ENCODE data around the gene TGFBRAP1.
"Not testable (repeated sequence)": the region's sequence is repeated elsewhere in the genome, so short reads cannot be mapped to it uniquely, and the experiment has no call there.

Gene TGFBRAP1

DNA sequence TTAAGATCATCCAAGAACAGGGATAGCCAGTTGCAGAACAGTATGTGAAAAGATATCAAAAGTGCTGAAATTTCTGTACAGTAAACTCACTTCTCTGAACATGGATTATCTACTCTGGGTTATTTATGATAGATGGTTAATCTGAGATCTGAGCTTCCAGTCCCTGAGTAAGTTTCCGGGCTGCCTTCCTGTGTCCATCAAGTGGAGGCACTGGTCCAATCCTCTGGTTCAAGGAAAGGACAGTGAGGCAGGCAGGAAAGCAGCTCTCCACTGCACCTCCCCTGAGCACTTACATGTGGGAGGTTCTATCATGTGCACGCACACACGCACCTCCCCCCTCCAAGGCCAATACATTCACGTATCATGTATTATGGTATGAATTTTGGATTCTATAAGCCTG, 55.5 kb downstream of the TGFBRAP1 start:
- no peak for DNase-seq (ENCODE audit: low spot score)

DNA sequence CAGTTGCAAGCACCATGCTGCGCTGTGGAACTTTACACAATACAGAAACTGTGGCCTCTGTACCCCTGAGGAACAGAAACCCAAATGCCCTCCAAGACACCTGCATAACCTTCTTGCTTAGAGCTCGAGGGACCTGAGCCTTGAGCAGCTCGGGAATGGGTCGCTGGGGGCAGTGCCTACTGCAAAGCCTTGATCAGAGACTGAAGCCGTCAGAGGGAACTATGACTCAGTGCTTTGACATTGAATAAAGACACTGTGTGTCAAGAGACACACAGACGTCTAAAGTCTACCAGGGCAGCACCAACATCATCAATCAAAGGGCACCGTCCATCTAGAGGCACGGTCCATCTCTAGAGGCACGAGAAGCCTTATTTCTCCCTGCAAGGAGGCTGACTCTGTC, 57.4 kb downstream of the TGFBRAP1 start:
- no peak for DNase-seq (ENCODE audit: low spot score)

DNA sequence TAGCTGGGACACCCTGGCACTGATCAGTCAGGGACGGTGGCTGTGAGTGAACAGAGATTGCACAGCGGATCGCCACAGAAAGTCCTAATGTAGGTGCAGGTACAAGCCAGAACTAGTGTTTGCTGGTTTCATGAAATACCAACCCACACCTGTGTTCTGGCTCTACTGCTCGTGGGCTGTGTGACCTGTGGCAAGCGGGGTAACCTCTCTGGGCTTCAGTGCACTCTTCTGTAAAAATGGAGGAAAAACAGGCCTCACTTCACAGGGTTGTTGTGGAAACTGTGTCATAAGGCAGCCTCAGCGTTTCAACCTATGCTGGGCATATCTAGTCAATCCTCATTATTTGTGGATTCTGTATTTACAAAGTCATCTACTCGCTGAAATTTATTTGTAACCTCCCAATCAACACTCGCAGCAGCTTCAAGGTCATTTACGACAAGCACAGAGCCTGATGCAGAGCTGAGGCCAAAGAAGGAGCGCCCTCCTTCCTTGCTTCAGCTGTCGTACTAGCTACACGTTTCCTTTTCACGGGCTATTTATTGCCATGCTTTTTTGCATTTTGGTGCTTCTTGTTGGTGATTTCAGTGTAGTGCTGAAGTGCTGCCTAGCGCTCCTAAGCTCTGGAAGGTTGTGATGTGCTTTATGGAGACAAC, 58.0 kb downstream of the TGFBRAP1 start:
- no peak for DNase-seq (ENCODE audit: low spot score)

DNA sequence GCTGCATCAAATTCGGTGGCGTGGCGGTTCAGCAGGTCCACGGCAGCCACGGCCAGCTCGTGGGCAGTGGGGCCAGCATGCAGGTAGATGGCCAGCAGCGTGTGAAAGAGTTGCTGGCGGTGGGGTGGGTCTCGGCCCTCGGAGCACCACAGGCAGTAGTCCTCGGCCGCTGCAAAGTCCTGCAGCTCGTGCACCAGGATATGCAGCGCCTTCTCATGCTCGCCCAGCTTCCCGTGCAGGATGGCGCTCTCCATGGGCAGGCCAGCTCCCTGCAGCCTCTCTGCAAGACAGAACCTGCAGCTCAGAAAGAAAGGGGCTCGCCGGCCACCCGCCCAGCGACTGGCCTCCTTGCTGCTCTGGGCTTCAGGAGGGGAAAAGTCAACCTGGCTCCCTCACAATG, 60.1 kb downstream of the TGFBRAP1 start:
- no peak for DNase-seq (ENCODE audit: low spot score)

DNA sequence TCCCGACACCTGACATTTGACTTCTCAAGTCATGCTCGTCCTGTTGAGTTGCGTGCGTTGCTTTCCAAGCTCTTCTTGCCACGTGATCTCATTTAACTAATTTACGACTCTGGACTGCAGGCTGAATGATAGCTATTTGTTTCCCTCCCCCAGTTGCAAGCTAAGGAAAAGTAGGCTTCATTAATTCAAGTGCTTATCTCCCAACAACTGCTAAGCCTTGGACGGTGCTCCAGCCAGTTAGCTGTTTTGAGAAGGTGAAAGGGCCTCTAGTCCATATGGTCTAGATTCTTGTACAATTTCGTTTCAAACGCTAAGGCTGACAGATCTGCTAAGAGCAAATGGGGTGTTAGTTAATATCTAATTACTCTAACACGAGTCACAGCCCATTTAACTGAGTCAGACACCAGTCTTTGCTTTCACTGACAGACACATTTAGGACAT, 66.9 kb downstream of the TGFBRAP1 start:
- DNase-seq (ENCODE audit: low spot score): no peak

DNA sequence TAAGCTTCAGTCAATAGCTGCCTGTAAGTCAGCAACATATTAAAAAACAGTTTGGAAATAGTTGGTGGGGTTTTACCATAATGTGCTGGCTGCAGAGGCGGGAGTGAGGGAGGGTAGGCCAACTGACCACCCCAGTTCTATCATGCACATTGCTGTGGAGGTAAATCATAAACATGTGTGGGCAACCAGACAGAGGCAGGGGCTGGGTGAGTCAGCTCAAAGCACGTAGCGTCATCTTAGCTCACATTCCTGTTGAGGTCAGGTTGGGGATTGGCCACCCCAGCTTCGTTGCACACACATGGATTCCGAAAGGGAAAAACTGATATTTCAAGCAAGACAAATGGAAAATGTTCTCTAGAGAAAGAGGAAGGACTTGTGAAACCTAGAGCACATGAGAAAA, 68.5 kb downstream of the TGFBRAP1 start:
- no peak for DNase-seq (ENCODE audit: low spot score)

DNA sequence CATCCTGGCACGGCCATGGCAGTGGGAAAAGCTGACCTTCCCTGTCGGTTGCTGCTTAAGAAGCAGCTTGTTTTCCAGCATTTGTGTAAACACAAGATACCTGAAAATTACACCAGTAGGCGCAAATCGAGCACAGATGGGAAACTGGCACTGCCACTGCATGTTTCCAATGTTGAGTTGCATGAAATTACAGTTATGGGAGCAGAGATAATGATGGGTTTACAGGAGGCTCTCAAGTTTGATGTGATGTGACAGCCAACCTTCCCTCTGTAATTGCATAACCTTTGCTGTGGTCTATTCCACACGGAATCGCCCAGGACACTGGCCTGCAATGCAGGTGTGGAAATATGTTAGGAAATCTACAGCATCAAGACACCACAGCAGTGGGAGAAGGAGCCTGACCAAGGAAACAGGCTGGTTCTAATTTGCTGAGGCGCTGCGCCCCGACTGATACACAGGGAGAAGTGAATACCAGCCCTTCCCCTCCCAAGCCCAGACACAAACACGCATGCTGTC, 70.6 kb downstream of the TGFBRAP1 start:
- no peak for DNase-seq (ENCODE audit: low spot score)

DNA sequence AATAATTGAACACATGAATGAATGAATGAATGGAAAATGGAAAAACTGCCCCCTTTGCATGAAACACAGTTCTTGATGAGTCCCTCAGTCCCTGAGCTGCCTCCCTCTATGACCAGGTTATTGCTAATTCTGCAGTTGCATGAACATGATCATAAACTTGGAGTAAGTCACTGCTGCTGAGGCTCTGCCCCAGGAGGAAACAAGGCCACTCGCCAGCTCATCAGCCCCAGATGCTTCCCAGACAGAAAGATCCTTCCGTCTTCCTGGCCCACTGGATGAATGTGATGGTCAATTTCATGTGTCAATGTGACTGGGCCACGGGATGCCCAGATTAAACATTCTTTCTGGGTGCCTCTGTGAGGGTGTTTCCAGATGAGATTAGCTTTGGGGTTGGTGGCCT, 71.6 kb downstream of the TGFBRAP1 start:
- DNase-seq (ENCODE audit: low spot score): no peak

DNA sequence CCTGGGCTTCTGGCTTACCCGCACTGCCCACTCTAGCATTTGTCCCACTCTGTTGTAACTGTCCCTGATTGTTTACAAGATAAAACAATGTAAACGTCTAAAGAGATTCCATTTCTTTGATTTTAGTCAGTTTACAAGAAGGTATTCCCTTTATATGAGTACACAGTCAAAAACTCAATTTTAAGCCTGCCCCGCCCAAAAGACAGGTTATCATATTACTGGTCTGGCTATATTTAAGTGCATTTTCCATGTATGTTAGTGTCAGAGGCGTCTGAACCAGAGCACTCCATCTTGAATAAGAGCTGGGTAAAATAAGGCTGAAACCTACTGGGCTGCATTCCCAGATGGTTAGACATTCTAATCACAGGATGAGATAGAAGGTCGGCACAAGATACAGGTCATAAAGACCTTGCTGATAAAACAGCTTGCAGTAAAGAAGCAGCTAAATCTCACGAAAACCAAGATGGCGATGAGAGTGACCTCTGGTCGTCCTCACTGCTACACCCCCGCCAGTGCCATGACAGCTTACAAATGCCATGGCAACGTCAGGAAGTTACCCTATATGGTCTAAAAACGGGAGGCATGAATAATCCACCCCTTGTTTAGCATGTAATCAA, 73.0 kb downstream of the TGFBRAP1 start:
- no peak for DNase-seq (ENCODE audit: low spot score)

DNA sequence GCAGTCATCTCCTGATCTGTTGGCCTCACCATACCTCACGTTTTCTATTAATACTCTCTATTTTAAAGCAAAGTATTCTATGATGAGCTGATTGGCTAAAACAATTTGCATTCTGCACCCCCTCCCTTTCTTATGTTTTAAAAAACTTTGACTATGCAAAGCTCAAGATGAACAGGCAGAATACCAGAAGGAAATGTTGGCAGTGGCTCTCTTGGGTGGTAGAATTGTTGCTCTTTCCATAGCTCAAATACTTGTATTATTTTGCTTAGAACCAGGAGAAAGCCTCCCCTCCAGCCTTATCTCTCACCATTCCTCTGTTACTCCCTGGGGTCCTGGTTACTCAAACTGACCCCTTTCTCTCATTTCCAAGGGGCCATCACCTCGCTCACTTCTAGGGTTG, 73.6 kb downstream of the TGFBRAP1 start:
- DNase-seq (ENCODE audit: low spot score): no peak

DNA sequence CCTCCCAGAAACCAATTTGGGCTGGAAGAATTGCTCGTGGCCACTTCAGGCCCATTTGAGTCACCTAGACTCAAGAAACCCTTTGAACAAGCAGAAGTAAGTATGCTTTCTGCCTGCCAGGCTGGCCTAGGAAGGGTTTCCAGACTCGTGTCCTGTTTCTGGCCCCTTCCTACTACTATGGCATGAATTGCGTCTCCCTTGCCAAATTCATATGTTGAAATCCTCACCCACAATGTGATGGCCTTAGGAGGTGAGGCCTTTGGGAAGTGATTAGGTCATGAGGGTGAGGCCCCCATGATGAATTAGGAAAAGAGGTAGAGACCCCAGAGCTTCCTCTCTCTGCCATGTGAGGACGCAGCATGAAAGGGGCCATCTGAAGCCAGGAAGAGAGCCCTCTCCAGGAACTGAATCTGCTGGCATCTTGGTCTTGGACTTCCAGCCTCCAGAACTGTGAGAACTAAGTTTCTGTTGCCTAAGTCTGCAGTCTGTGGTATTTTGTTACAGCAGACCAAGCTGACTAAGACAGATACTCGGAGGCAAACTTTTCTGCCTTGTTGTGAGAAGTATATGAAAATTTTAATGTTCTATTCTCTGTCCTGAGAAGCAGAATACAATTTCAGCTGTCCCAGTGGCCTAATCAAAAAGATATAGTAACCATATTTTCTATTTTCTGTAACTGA, 74.9 kb downstream of the TGFBRAP1 start:
- no peak for DNase-seq (ENCODE audit: low spot score)

DNA sequence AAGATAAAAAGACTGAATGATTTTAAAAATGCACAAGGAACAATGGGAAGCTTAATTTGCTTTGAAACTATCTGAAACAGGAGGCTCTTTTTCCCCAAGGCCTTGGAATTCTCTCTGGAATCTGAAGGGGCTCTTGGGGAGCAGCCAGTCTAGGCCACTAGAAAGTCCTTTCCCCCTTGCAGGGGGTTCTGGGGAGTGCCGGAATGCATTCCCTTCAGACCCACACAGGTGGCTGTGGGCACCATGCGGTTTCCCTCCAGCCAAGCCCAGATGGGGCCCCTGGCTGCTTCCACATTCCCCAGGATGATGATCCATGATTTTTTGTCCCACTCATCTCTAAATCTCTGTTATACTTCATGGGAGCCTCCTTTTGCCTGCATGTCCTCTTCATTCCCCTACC, 77.3 kb downstream of the TGFBRAP1 start:
- no peak for DNase-seq (ENCODE audit: low spot score)

DNA sequence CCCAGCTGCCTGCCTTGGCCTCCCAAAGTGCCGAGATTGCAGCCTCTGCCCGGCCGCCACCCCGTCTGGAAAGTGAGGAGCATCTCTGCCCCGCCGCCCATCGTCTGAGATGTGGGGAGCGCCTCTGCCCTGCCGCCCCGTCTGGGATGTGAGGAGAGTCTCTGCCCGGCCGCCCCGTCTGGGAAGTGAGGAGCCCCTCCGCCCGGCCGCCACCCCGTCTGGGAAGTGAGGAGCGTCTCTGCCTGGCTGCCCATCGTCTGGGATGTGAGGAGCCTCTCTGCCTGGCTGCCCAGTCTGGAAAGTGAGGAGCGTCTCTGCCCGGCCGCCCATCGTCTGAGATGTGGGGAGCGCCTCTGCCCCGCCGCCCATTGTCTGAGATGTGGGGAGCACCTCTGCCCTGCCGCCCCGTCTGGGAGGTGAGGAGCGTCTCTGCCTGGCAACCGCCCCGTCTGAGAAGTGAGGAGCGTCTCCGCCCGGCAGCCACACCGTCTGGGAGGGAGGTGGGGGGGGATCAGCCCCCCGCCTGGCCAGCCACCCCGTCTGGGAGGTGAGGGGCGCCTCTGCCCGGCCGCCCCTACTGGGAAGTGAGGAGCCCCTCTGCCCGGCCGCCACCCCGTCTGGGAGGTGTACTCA, 78.4 kb downstream of the TGFBRAP1 start:
- not testable (repeated sequence) for DNase-seq (ENCODE audit: low spot score)

DNA sequence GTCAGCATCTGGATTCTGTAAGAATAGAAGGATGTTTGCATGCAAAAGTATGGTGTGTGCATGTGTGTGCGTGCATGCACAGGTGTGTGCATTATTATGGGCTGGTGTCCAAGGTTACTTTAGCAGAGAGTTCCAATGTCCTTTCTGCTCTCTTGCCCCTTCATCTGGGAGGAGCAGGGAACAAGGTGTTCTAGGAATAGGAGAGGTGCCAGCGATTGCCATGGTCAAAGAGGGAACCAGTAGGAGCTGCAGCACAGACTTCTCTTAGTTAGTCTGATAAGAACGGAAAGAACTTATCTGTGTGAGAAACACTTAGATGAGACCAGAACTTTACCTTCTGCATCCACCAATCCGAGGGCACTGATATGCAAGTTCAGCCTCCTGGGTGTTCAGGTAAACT, 79.6 kb downstream of the TGFBRAP1 start:
- no peak for DNase-seq (ENCODE audit: low spot score)

DNA sequence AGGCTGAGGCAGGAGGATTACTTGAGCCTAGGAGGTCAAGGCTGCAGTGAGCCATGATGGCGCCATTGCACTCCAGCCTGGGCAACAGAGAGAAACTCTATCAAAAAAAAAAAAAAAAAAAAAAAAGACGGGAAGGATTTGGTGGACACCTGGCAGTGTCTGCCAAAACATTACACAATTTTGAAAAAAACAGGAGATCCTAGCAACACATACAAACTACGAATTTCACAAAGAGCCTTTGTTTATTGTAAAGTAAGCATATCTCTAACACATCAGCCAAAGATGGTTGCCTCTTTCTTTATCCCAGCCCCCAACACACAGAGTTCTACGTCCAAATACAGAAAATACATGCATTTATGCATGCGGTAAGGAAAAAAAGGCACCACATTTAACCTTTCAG, 80.4 kb downstream of the TGFBRAP1 start:
- no peak for DNase-seq (ENCODE audit: low spot score)

DNA sequence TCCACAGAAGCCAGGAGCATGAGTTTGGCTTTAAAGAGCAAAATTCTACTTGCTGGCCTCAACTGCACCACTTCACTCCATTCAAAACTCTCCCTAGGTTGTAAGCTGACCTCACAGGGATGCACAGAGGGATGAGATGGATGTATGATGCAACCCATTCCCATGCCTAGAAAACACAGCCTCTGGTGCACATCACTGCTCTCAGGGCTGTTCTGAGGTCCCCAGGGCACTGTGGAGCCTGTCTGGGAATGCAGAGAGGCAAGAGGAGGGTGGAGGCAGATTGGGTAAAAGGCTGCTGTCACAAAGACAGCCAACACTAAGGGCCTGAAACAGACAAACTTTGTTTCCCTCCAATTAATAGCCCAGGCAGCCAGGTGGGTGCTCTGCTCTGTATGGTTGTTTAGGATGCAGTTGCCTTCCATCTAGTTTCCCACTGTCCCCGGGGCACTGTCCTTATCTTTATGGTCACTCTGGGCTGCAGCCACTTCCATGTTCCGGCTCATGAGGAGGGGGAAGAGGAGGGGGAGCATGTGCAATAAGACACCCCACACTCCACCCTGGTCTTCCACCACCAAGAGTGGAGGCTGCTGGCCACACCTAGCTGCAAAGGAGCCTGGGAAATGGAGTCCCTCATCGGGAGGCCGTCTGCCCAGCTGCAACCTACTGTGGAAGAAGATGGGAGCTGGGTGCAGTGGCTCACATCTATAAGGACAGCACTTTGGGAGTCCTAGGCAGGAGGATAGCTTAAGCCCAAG, 81.0 kb downstream of the TGFBRAP1 start:
- DNase-seq (ENCODE audit: low spot score): no peak

DNA sequence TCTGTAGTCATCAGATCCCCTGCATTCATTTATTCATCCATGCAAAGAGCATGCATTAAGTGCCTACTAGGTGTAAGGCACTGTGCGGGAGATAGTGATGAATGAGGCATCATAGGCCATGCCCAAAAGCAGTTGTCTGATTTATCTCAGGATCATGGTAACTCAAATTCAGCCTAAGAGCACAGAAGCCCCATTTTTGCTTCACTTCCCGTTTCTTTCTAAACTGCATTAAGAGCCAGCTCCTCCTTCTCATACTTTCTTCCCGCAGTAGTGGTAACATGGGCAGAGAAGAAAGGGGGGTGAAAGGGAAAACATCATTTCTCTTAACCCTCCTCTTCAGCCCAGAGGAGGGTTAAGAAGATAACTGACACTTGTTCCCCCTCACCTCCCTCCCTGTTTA, 85.1 kb downstream of the TGFBRAP1 start:
- no peak for DNase-seq (ENCODE audit: low spot score)

DNA sequence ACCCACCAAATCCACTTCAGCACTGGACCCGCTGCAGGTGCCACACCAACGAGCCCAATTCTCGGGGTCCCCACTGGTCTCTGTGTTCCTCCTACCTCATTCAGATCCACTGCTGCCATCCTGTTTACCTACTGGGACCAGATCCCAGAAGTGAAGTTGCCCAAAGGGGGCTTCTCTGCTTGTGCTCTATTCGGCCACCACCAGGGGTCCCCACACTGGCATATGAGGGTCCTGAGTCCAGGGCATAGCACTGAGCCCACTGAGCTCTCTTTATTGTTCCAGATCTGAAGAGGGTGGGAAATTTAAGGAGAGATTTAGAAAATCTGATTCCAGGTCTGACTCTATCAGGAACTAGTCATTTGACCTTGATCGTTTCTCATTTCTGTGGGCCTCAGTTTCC, 85.6 kb downstream of the TGFBRAP1 start:
- no peak for DNase-seq (ENCODE audit: low spot score)

DNA sequence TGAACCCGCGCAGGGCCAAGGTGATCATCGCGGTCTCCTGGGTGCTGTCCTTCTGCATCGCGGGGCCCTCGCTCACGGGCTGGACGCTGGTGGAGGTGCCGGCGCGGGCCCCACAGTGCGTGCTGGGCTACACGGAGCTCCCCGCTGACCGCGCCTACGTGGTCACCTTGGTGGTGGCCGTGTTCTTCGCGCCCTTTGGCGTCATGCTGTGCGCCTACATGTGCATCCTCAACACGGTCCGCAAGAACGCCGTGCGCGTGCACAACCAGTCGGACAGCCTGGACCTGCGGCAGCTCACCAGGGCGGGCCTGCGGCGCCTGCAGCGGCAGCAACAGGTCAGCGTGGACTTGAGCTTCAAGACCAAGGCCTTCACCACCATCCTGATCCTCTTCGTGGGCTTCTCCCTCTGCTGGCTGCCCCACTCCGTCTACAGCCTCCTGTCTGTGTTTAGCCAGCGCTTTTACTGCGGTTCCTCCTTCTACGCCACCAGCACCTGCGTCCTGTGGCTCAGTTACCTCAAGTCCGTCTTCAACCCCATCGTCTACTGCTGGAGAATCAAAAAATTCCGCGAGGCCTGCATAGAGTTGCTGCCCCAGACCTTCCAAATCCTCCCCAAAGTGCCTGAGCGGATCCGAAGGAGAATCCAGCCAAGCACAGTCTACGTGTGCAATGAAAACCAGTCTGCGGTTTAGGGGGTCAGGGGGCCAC, 87.1 kb downstream of the TGFBRAP1 start:
- no peak for DNase-seq (ENCODE audit: low spot score)

DNA sequence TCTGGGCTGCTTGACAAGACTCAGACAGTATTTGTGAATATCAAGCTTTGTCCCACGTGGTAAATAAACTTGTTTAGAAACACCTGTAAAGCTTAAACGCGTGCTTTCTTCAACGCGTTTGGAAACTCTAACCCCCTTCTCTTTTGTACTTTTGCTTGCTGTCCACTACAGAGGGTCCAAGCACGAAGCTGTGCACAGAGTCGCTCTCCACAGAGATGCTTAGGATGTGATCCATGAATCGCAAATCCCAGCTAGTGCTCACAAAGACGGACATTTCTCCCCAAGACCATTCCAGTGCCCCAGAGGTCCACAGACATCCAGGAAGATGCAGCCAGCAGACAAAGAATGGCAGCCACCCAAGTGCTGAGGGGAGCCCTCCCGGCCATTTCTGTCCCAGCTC, 88.1 kb downstream of the TGFBRAP1 start, which contains the start of gene GPR45:
Gene GPR45, plus strand, starts transcription at position 301 of the 400 bp plus-strand sequence. CDS start 116 bp downstream, outside the sequence.
- DNase-seq (ENCODE audit: low spot score): no peak

DNA sequence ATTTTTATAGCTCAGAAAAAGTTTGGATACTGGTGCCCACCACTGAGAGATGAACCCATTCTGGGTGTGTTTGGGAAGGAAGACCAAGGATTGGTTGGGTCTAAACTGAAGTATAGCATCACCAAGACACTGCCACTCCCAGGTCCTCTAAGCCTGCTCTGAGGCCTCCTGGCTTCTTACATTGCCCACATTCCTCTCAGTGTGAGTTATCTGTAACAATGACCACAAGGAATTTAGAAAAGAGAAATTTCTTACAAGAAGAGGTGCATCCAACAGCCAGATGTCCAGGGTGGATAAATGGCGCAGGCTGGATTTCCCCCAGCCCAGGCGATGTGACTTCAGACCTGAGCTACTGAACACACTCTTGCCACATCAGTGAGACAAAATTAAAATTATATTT, 89.6 kb downstream of the TGFBRAP1 start:
- peak; percentile 9 for DNase-seq (ENCODE audit: low spot score)

All from LoVo (cell line).